Psoas muscle (tissue), 8 donors: ENCODE results near the gene REV3L. TPM values are rescaled to one million over a fixed set of nuclear protein-coding genes. Genes with fewer than 3 reads are reported as not detected.
A peak's percentile ranks its signal among the peaks of the same experiment; 100 is the strongest.
"Not testable (repeated sequence)": the region's sequence is repeated elsewhere in the genome, so short reads cannot be mapped to it uniquely, and the experiment has no call there.

Experiments used
- ATAC-seq, 4 donors: fragments of 200-7000 bp; cut with Tn5 transposase; one replicate each; pipeline ENCODE4 v1.9.1; 2020; ENCODE audit warnings: moderate library complexity in 3 of 4, mild to moderate bottlenecking in 2 of 4
- DNase-seq, 2 donors: peaks; one replicate each; pipeline ENCODE4 v3.0.0-alpha.2; 2020
- H3K27ac ChIP-seq: fragments of 200-600 bp; one replicate; pipeline ENCODE4 v1.8.0; 2022
- H3K27me3 ChIP-seq, 3 donors: fragments of 200-600 bp in 1 of 3; one replicate each; pipeline versions ENCODE4 v1.6.1 to v1.8.0; 2013 to 2022; ENCODE audit warnings: low read length in 2 of 3, mild to moderate bottlenecking in 2 of 3, moderate library complexity in 1 of 3; ENCODE audit not compliant: insufficient read depth in 3 of 3
- H3K36me3 ChIP-seq, 2 donors: fragments of 200-600 bp in 1 of 2; one replicate each; pipeline versions ENCODE4 v1.6.1 to v1.8.0; 2013 to 2022; ENCODE audit warnings: low read depth in 1 of 2, mild to moderate bottlenecking in 1 of 2, moderate library complexity in 1 of 2; ENCODE audit not compliant: insufficient read depth in 1 of 2
- H3K4me1 ChIP-seq: fragments of 200-600 bp; one replicate; pipeline ENCODE4 v1.8.0; 2022
- H3K4me3 ChIP-seq: fragments of 200-600 bp; one replicate; pipeline ENCODE4 v1.8.0; 2022; ENCODE audit warnings: mild to moderate bottlenecking
- H3K9me3 ChIP-seq: fragments of 200-600 bp; one replicate; pipeline ENCODE4 v1.8.0; 2022
- WGBS, 3 donors: extraction: QIAGEN DNeasy Blood & Tissue Kit; methylation state at CpG; one replicate each; pipeline versions ENCODE4 v1.1.6 to v1.1.7; 2013; 5-methylcytosine and 5-hydroxymethylcytosine counted together
- intact Hi-C, 2 donors: fragments of 100-400 bp; cut with DNase I; formaldehyde crosslinking; loops; one replicate each; pipeline versions ENCODE4 v1.11.0 to v1.14.2; 2022
- polyA plus RNA-seq, 3 donors: library from polyadenylated mRNA; stranded (reverse); fragments of 200-250 nt; gene quantifications; one replicate each; pipeline ENCODE4 v1.2.3, GENCODE V29; 2013
- total RNA-seq, 4 donors: library from RNA; stranded (reverse); fragmentation: NEBNext Ultra II Directional in 2 of 4; extraction: Animal tissue kit (Norgen Biotek cat#: 25700) in 2 of 4; gene quantifications; one replicate each; pipeline versions ENCODE4 v1.2.1 to v1.2.4, GENCODE V29; 2021 to 2023
- TF ChIP-seq, protein P1 (sequence below): fragments of 200-600 bp; IDR thresholded peaks from one replicate; pipeline ENCODE4 v1.8.0; 2022; ENCODE audit warnings: antibody characterized with exemption
- donor health status: healthy with polysubstance abuse.
- donor health status: DM: no; HTN: no; CAD: no; lungs with moderate emphysema.
- donor health status: Bipolar disorder and iron deficiency.
- donor health status: healthy.
- donor health status: DM: yes; HTN: yes; CAD: no.
- donor health status: DM: no; HTN: no; CAD: no.
- donor health status: DM: no; HTN: no; CAD: no.
- donor health status: DM: yes; HTN: yes; CAD: no.

The REV3L gene
- total and polyA plus RNA-seq, 7 donors, result 9.0 to 36.3 (median 18.8) TPM

DNA sequence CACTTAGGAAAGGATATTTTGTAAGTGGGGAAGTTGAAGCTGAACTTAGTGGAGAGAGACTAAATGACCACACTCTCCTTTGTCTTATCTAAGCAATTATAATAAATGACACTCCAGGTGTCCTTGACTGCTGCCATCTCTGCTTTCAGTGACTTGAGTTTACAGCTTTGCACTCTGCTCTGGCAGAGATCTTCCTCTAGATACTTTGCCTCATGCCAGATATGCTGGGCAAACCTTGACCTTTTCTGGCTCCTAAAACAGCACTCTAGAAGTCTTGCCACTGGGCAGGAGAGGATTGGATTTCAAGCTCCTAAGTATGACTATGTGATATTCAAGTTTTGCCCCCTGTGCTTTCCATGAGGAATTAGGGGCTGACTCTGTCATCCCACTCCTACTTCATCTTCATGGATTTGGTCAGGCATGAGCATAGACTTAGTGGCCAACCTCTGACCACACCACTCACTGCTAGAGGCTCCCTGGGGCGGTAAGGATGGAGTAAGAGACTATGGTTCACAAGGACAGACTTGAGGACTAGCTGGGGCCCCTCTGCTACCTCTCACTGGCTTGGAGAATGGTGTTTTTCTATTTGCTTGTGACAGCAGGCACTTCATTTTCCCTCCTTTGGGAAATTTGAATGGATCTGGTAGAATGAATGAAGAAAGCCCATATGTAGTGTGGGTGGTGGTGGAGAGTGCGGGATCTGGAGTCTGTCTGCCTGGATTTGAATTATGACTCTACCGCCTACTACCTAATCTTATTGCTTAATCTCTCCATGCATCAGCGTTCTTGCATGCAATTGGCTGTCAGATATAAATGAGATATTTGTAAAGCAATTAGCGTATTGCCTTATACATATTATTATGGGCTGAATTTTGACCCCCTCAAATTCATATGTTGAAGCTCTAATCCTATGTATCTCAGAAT lies 191.4 kb downstream of the REV3L start:
- intact Hi-C loops, result no loop called here
- ATAC-seq, result peak; percentile 43 to 55 (median 48)
- no peaks in the 10 kb centered on the region for H3K9me3 ChIP-seq

GRCh38 chr6:111290689-111291335 lies 192.2 kb downstream of the REV3L start:
- not testable (repeated sequence) for H3K27me3 ChIP-seq

More for the DNA sequence above, 191.4 kb downstream of the REV3L start:
- TF ChIP-seq, protein P1, sequence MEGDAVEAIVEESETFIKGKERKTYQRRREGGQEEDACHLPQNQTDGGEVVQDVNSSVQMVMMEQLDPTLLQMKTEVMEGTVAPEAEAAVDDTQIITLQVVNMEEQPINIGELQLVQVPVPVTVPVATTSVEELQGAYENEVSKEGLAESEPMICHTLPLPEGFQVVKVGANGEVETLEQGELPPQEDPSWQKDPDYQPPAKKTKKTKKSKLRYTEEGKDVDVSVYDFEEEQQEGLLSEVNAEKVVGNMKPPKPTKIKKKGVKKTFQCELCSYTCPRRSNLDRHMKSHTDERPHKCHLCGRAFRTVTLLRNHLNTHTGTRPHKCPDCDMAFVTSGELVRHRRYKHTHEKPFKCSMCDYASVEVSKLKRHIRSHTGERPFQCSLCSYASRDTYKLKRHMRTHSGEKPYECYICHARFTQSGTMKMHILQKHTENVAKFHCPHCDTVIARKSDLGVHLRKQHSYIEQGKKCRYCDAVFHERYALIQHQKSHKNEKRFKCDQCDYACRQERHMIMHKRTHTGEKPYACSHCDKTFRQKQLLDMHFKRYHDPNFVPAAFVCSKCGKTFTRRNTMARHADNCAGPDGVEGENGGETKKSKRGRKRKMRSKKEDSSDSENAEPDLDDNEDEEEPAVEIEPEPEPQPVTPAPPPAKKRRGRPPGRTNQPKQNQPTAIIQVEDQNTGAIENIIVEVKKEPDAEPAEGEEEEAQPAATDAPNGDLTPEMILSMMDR, result no peak
- Histone ChIP-seq H3K36me3 (no peaks in the 10 kb centered on the region), H3K27me3 (no peaks in the 10 kb centered on the region), H3K4me1 (peaks cover 15% of the 10 kb centered on the region), H3K27ac (peak overlapping the region; percentile 50), H3K4me3 (no peak overlapping the region)
- DNase-seq, result no peak
- 86 to 93% (median 89%) methylated on average over 5 of the region's 5 CpGs for WGBS, 3 donors

GRCh38 chr6:111284356-111284755 lies 198.7 kb downstream of the REV3L start:
- H3K27me3 ChIP-seq, result not testable (repeated sequence)

More at GRCh38 chr6:111290689-111291335, 192.2 kb downstream of the REV3L start:
- H3K36me3 ChIP-seq, H3K4me3 ChIP-seq, DNase-seq, H3K9me3 ChIP-seq, intact Hi-C loops: not testable (repeated sequence)
- H3K27ac ChIP-seq, result peak overlapping the region; percentile 50
- peaks cover 15% of the 10 kb centered on the region for H3K4me1 ChIP-seq
- WGBS, 3 donors, result 48 to 66% (median 53%) methylated on average over 5 of the region's 5 CpGs
- peak in 3 of 4 donors; percentile 30 to 55 (median 37) for ATAC-seq

DNA sequence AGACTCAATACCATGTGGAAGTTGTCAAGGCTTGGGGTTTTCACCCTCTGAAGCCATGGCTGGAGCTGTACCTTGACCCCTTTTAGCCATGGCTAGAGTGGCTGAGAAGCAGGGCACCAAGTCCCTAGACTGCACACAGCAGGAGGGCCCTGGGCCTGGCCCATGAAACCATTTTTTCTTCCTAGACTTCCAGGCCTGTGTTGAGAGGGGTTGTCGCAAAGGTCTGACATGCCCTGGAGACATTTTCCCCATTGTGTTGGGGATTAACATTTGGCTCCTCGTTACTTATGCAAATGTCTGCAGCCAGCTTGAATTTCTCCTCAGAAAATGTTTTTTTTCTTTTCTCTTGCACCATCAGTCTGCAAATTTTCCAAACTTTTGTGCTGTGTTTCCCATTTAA lies 199.3 kb downstream of the REV3L start:
- Histone ChIP-seq H3K27me3 (no peaks in the 10 kb centered on the region), H3K4me1 (no peaks in the 10 kb centered on the region), H3K9me3 (no peaks in the 10 kb centered on the region), H3K27ac (no peak overlapping the region), H3K4me3 (no peak overlapping the region), H3K36me3 (peaks cover 5 to 31% of the 10 kb centered on the region in 2 donors)
- intact Hi-C loops, result no loop called here
- WGBS, 3 donors, result 94 to 98% (median 97%) methylated on average over 2 of the region's 2 CpGs
- TF ChIP-seq, protein P1, result no peak
- DNase-seq (no peak), ATAC-seq (no peak)

More at GRCh38 chr6:111284356-111284755, 198.7 kb downstream of the REV3L start:
- intact Hi-C loops, H3K4me1 ChIP-seq, H3K27ac ChIP-seq, H3K4me3 ChIP-seq, DNase-seq, ATAC-seq, H3K9me3 ChIP-seq: not testable (repeated sequence)
- H3K36me3 ChIP-seq, result peaks cover 3 to 24% of the 10 kb centered on the region in 2 donors
- 85 to 88% (median 87%) methylated on average over 5 of the region's 5 CpGs for WGBS, 3 donors

DNA sequence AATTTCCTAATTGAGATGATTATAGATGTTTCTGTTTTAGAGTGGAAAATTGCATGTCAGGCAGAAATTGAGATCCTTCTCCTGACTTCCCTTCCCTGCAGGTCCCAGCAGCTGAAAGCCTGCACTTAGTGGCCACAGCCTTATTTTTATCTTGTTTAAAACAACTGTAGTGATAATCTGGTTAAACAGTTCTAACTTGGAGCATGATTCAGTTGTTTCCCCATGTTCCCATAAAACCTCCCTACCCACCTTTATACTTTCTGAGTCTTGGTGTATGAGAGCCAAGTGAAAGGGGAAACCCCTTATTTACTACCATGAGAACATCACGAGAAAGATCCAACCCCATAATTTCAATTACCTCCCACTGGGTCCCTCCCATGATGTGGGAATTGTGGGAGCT lies 200.5 kb downstream of the REV3L start:
- DNase-seq, result no peak
- Histone ChIP-seq H3K9me3 (no peaks in the 10 kb centered on the region), H3K36me3 (peaks cover 5 to 43% of the 10 kb centered on the region in 2 donors), H3K4me1 (no peaks in the 10 kb centered on the region), H3K4me3 (no peak overlapping the region), H3K27me3 (no peaks in the 10 kb centered on the region), H3K27ac (no peak overlapping the region)
- TF ChIP-seq, protein P1, result no peak
- 86 to 91% (median 86%) methylated on average over 1 of the region's 1 CpG for WGBS, 3 donors
- ATAC-seq, result no peak
- intact Hi-C loops, result no loop called here
